ENCODE data around the gene RGS9.
A peak's percentile ranks its signal among the peaks of the same experiment; 100 is the strongest.

Gene RGS9

DNA sequence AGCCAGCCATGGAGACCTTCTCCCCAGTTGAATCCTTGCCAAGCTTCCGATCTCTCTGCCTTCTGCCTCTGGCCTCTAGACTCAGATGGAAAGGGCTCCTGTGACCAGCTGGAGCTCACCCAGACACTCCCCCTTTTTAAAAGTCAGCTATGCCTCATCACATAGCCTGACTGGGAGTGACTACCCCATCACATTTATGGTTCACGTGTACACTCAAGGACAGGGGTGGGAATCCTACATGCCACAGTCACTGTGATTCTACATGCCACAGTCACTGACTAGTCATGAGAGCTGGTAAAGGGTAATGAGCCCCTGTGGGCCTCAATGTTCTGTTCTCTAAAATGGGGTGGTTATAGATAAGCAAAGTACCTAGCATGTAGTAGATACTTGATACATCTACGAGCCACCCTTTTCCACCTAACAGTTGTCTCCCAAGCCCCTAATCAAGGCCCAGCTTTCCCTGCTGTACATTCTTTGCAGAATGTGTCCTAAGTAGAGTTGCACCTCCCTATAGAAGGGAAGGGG lies 85.1 kb downstream of the RGS9 start:
- DNase-seq: no peak

DNA sequence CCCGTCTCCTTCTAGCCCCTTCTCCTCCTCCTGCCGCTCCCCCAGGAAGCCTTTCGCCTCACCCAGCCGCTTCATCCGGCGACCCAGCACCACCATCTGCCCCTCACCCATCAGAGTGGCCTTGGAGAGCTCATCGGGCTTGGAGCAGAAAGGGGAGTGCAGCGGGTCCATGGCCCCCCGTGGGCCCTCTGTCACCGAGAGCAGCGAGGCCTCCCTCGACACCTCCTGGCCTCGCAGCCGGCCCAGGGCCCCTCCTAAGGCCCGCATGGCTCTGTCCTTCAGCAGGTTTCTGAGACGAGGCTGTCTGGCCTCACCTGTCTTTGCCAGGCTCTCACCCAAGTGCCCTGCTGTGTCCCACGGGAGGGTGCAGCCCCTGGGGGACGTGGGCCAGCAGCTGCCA lies 87.9 kb downstream of the RGS9 start:
- DNase-seq: no peak

DNA sequence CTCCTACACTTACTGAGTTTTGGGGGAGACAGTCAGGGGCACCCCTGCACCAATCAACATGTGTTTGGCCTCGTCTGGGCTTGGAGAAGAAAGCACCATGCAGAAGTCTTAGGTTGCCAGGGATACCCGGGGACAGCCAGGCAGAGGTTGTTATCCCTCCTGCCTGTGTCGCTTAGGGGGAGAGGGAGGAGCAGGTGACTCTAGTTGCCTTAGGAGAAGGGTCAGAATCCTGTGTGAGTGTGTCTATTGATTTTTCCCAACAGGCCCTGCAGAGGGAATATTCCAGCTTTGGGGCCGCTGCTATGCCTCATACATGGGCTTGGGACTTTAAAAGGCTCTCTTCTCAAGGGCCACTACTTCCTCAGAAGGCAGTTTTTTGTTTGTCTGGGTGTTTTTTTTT lies 89.1 kb downstream of the RGS9 start:
- no peak for DNase-seq

DNA sequence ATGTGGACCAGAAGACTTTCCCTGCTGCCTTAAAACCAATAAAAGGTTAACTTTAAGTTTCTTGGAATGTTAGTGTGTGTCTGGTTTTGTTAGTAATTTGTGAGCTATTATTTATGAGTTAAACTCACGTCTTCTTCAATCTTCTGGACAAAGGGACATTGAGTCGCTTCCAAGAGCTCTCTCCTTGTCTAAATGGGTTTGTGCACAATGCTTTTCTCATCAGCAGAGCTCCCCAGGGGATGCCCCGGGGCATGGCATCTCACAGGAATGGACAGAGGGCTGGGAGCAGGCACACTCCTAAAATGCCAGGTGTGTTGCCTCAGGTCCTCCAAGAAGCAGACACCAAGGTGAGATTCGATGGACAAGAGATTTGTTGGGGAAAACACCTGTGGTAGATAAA lies 90.5 kb downstream of the RGS9 start:
- no peak for DNase-seq

DNA sequence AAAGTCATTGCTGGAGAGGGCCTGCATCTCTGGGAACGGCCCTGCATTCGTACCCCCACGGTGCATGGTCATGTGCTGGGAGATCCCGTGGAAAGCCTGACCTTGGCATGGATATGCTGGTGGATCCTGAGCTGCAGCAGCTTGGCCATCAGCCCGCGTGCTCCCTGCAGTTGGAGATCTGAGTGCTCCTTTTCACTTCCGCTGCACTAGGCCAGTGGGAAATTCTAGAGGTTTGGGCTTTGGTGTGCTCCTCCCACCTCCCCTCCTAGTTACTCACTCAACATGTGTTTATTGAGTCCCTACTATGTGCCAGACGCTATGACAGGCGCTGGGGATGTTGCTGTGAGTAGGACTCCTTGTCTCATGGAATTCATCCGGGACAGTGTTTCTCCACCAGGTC lies 91.1 kb downstream of the RGS9 start:
- no peak for DNase-seq

DNA sequence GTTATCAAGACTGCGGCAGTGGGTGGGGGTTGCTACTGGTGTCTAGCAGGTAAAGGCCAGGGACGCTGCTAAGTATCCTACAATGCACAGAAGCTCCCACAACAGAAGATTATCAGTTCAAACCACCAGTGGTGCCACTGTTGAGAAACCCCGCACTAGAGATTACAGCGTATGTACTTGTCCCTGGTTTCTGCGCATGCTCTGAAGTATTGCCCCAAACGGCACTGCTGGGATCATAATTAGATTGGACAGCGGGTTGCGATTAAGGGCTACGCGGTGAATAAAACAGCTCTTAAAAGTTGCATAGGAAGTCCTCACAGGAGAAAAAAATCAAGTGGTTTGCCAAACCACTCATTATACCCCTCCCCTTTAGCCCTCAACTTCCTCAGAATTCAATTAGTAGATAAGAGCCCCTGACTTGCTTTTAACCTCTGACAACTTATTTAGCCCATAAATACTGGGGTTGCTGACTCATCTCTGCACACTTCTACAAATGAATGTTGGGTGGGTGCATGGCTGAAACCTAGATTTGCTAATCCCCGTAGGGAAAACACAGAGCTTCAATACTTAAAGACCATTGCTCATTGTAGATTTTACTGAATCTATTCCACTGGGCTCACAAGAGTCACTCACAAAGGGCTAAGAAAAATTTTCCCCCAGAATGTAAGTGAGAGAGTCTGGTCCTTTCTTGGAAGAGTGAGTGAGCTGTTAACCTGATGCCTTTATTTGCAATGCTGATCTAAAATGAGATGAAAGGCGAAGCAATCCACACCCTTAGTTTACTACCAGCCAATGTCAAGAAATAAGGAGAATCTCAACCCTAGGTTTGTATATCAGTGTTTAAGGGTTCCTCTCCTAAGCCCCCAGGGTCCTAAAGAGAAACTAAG lies 91.8 kb downstream of the RGS9 start:
- peak; percentile 20 for DNase-seq

DNA sequence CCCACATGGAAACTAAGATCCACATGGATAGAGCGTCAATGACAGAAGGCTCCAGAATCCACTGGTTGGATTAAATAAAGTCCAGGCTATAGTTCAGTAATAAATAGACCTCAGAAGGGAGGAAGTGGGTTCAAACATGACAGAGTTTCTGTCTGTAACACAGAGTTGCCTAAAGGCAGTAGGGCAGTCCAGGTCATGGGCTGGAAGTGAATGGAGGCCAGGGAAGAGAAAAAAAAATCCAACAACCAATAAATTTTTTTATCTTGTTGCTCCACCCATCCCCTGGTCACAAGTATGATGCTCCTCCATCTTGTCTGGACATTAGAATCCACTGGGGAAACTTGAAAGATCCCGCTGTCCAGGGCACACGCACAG lies 92.4 kb downstream of the RGS9 start:
- DNase-seq: no peak

DNA sequence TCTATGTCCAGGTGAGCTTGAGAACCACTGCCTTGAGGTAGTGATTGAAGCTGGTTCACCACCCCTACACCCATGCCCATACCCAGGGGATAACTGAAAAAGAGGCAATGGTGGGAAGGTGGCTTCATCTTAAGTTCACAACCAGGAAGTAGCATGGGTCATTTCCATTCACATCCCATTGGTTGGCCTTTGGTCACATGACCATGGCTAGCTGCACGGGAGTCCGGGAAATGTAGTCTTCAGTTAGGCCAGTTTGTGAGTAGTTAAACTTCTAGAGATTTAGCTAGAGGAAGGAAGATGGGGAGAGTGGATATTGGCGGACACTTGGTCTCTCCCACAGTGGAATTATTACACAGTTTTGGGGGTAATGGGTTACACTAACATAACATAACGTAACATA lies 92.9 kb downstream of the RGS9 start:
- DNase-seq: no peak

DNA sequence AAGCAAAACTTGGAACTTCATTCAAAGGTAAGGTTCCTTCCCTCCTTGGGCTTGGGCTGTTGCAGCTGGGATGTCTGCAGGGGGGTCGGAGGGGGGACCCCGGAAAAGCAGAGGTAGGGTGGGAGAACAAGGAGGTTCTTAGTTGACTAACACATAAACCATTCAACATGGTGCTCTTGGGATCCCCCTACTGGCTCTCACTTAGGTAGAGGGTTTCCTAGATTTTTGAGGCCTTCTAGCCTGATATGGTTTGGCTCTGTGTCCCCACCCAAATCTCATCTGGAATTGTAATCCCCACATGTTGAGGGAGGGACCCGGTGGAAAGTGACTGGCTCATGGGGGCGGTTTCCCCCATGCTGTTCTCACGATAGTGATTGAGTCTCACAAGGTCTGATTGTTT lies 93.9 kb downstream of the RGS9 start:
- DNase-seq: no peak

DNA sequence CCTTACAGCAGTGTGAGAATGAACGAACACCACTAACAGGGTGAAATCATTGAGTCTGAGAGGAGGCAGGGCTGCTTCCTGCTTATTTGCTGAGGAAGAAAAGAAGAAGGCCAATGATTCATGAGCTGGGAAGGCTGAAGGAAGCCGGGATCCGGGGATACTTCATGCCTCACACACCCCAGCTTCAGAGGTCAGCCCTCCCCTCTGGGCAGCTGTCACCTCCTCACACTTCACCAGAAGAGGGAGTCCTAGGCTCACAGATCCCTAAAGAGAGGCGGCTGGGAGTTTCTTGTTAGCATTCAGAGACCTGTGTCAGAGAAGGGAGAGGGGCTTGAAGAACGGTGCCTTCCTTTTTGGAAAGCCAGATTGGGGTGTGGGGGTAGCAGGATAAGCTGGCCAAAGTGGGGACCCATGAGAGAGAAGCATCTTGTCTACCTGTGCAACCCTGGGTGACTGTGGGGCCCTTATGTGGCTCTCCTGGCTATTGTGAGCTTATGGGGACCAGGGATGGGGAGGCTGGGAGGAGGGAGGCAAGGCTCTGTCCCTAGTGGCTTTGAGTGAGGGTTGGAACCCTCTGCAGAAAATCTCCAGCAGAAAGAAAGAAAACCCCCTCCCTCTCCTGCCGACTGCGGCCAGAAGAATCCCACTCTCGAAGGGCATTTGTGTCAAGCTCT lies 94.6 kb downstream of the RGS9 start:
- peak; percentile 27 for DNase-seq

DNA sequence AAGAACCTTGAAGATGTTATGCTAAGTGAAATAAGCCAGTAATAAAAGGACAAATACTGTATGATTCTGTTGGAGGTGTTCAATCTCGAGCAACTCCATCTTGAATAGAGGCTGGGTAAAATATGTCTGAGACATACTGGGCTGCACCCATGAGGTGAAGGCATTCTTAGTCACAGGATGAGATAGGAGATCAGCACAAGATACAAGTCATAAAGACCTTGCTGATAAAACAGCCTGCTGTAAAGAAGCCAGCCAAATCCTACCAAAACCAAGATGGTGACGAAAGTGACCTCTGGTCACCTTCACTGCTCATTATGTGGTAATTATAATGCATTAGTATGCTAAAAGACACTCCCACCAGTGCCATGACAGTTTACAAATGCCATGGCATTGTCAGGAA lies 98.1 kb downstream of the RGS9 start:
- DNase-seq: no peak

DNA sequence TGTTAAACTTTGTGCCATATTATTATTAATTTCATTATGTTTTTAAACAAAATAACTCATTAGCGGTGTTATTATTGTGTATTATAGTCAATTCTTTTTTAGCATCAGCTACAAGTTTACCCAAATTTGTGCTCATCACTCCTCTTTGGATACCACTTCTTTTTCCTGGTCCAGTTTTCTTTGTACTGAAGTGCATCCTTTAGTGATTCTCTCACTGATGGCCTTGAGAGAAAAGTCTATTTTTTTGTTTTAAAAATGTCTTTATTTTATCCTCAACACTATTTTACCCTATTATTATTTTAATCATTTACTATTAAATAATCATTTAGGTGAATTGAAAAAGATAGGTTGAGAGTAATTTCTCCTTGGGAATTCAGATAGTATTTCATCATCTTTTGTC lies 99.2 kb downstream of the RGS9 start:
- no peak for DNase-seq

DNA sequence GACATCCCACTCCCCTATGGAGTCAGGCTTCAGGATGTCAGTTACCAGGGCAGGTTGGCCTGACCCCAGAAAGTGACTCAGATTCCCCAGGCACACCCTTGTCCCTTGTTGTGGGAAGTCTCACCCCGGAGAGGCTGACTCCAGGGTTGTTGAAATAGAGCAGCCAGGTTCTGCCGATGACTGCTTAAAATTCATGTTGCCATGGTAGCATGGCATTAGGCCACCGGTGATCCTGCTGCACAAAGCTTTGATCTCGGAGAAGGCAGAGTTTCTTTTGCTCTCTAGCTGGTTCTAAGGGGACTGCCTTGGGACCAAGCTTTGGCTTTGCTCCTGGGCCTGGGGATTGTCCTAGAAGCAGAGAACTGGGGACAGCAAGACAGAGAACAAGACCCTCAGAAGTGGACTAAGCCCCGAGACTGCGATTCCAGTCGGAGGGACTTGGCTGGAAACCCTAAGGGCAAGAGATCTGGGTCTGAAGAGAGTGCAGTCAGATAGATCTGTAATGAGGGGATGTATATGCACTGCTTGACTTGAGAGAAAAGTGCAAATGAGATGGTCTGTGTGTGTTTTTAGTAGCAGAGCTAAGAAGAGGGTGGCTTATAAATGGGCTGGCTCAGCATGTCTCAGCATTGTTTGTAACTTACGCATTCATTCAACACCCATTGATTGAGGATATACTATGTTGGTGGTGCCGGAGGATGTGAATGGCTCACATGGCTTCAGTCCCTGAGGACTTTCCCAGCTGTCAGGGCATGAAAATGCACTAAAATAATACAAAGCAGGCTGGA lies 106.9 kb downstream of the RGS9 start:
- DNase-seq: no peak

DNA sequence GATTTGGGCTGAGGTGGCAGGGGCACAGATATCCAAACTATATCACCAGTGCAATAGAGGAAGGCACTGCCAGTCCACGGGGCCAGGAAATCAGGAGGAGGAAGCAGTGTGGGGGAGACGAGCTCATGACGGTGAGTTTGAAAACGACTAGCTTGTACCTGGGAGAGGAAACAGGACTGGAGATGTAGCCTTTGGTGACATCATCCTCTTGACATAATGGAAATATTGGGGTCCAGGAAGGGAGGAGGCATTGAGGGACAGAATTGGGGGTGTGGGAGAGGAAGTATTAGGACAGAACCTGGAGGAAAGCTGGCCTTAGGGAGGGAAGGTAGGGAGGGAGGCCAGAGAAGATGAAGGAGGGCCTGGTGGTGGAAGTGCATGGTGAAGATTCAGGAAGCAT lies 109.1 kb downstream of the RGS9 start:
- DNase-seq: no peak

DNA sequence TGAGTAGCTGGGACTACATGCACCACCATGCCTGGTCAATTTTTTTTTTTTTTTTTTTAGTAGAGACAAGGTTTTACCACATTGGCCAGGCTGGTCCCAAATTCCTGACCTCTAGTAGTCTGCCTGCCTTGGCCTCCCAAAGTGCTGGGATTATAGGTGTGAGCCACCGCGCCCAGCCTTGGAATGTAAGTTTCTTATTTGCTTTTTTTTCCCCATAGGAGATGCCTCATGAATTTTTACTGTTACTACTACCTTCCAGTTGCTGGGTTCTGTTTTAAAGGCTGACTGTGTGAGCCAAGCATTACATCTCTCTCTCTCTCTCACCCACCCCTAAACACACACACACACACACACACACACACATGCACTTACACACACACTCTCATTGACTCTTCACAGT lies 112.6 kb downstream of the RGS9 start:
- DNase-seq: no peak

DNA sequence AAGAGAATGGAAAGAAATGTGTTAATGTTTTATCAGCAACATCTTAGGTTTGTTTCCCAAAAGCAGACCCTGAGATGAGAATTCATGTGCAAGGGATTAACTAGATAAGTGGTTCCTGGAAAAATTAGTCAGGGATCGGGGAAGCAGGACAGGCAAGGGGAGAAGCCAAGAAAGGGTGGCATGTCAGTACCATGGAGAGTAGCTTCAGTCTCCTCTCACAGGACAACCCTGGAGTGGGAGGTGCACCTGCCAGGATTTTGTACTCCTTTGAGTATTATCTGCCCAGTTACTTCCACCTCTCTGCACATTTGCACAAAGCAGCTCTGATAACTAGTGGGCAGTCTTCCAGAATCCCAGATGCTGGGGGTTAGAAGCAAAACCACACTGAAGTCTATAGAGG lies 117.0 kb downstream of the RGS9 start:
- DNase-seq: no peak

DNA sequence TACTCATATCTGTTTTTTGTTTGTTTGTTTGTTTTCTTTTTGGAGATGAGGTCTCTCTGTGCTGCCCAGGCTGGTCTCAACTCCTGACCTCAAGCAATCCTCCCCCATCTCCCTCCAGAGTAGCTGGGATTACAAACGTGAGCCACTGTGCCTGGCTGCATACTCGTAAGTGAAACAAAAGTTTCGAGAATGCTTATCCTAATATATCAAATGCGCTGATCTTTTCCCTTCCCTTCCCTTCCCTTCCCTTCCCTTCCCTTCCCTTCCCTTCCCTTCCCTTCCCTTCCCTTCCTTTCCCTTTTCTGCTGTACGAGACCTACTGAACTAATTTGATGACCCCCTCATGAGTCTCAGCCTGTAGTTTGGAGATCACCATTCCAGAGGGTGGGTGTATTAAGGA lies 122.1 kb downstream of the RGS9 start:
- no peak for DNase-seq

DNA sequence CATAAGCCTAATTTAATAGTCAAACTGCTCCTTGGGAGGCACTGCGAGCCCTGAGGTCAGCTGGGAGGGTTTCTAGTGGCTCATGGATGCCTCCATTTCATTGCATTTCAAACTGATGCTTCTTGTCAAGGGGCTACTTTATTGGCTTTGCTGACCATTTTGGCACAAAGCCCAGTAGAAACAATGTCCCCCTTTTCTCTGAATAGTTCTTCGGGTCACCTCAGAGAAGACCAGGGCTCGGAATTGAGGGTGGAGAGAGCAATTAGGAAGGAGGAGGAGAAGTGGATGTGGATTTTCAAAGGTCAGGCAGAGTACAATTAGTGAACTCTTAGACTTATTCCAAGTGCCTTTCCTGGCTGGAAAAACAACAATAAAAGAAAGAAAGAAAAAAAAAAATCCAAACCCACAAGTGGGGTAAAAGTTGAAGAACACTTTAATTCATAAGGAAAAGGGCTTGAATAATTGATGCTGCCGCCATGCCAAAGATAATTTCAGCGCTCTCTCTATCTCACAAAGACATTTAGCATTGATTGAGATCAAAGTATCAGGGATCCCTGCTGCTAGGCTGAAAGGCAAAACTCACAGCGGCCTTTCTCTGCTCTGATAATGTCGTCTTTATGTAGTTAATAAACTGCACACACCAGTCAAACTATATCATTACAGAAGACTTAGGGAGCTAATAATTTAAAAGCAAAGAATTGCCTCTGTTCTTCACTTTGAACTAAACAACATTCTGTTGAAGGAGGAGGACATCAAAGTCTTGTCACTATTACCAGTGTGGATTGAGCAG lies 122.7 kb downstream of the RGS9 start:
- no peak for DNase-seq

DNA sequence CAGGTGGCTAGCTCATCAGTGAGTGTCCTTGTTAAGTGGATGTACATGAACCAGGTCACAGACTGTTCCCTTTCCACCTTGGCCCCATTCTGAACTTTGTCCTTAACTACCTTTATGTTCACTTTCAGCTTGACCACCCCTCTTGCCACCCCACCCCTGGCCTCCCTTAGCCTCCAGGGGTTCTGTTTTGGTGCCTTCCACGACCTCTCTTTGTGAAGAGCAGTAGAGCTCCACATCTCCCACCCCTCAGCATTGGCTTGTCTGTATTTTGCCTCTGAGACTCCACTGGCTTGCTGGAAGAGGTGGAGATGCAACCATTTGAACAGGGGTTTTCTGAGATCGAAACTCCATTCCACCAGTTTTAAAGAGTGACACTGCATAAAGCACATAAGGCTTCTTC lies 123.5 kb downstream of the RGS9 start:
- no peak for DNase-seq

DNA sequence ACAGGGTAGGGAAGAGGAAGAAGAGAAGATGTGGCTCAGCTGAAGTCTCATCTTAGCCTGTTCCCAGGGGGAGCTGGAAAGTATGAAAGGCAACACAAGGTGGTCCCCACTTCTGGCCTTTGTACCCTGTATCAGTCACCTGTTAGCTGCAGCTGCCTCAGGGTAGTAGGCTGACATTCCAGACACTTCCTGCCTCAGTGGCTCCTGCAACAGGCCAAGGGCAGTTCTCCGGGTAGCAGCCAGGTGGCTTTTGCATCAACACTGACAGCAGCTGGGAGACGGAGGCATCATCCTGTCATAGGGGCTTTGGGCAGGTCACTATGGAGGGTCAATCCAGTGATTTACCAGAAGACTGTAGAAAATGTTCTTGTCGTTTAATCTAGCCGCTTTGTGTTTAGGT lies 124.0 kb downstream of the RGS9 start:
- no peak for DNase-seq

DNA sequence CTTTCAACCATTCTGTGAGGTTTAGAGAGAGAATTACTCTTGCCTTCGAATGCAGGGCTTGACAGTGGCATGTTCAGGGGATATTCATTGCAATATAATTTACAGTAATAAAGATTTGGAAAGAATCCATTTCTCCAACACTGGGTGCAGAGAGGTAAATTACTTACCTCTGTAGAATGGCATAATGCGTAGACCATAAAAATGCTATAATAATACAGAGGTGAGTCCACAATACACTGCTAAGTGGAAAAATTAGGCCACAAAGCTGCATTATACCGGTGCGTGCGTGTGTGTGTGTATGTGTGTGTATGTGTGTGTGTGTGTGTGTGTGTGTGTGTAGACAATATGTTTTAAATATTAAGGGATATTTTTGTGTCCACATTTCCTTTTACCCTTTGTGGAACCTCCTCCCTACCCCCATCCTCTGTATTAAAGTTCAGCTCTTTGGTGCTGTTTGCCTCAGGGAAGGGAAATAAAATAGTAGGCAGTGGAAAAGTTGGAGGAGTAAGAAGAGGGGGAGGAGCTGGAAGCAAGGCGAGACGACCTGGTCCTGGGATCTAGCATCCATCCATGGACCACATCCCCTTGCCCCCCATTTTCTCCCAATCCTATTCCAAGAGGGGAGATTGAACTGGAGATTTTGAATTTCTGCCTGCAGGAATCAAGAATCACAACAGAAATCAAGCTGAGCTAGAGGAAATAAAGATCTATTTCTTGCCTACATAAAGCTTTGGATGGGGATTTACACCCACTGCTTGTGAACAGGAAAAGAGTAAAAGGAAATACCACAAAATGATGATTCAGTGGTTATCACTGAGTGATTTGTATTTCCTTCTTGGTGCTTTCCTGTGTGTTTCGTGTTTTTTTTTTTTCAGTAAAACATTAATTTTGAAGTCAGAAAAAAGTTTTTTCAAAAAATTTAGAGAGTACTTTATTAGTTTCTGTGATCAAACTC lies 124.8 kb downstream of the RGS9 start:
- no peak for DNase-seq

DNA sequence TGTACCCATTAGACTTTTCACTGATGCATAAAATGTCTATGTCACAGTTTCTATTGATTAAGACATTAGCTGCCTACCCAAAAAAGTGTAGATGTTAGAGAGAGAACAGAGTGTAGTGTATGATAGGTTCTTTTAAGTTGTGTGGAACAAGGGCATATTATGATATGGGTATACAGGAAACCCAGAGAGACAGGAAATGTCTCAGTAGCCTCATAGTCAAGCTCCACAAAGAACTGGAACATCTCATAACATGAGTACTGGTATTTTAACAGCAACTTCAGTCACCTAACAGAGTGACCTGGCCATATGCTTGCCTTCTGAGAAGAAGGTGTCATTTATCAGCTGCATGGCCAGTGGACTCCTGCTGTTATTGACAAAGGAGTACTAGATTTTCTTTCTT lies 128.1 kb downstream of the RGS9 start:
- no peak for DNase-seq
